ENCODE data around the gene SP2.

The SP2 gene

GRCh38 chr17:47969930-47970724 lies 74.1 kb downstream of the SP2 start:
- peak overlapping the region; percentile 95 for H3K4me3 Mint-ChIP-seq
- DNase-seq, result no peak
- H3K36me3 Mint-ChIP-seq (ENCODE audit: low read depth), result peaks cover 38% of the 10 kb centered on the region
- peaks cover 28% of the 10 kb centered on the region for H3K4me1 Mint-ChIP-seq (ENCODE audit: low read depth)
- peak overlapping the region; percentile 8 for H3K27ac Mint-ChIP-seq
- no peaks in the 10 kb centered on the region for H3K27me3 Mint-ChIP-seq
- no peaks in the 10 kb centered on the region for H3K9me3 Mint-ChIP-seq

- H3K9me3 Mint-ChIP-seq, result no peaks in the 10 kb centered on the region
- no peaks in the 10 kb centered on the region for H3K27me3 Mint-ChIP-seq
- peaks cover 28% of the 10 kb centered on the region for H3K4me1 Mint-ChIP-seq (ENCODE audit: low read depth)
- peak; percentile 99 for DNase-seq
- H3K27ac Mint-ChIP-seq, result peak within 1 kb of the TSS; percentile 95
- peaks cover 46% of the 10 kb centered on the region for H3K36me3 Mint-ChIP-seq (ENCODE audit: low read depth)
- H3K4me3 Mint-ChIP-seq, result peak within 1 kb of the TSS; percentile 95
Measured at GRCh38 chr17:47970725-47971499, 74.9 kb downstream of the SP2 start, which contains the start of gene CDK5RAP3. CDK5RAP3 (plus strand) TSS chr17:47971113; CDS start chr17:47971147, 34 bp downstream.

- no peak overlapping the region for H3K27ac Mint-ChIP-seq
- no peaks in the 10 kb centered on the region for H3K9me3 Mint-ChIP-seq
- H3K4me1 Mint-ChIP-seq (ENCODE audit: low read depth), result peaks cover 28% of the 10 kb centered on the region
- no peaks in the 10 kb centered on the region for H3K27me3 Mint-ChIP-seq
- peaks cover 73% of the 10 kb centered on the region for H3K36me3 Mint-ChIP-seq (ENCODE audit: low read depth)
- no peak overlapping the region for H3K4me3 Mint-ChIP-seq
- no peak for DNase-seq
Measured at GRCh38 chr17:47973541-47973940, 77.5 kb downstream of the SP2 start.

GRCh38 chr17:47975189-47975822 lies 79.3 kb downstream of the SP2 start:
- Mint-ChIP-seq H3K27ac (no peak overlapping the region), H3K36me3 (ENCODE audit: low read depth) (peaks cover 90% of the 10 kb centered on the region)

GRCh38 chr17:47975823-47976205 lies 79.8 kb downstream of the SP2 start:
- Mint-ChIP-seq H3K27ac (no peak overlapping the region), H3K4me1 (ENCODE audit: low read depth) (peaks cover 18% of the 10 kb centered on the region)

More at GRCh38 chr17:47975189-47975822, 79.3 kb downstream of the SP2 start:
- no peaks in the 10 kb centered on the region for H3K9me3 Mint-ChIP-seq
- DNase-seq, result no peak
- no peaks in the 10 kb centered on the region for H3K27me3 Mint-ChIP-seq
- no peak overlapping the region for H3K4me3 Mint-ChIP-seq
- peaks cover 21% of the 10 kb centered on the region for H3K4me1 Mint-ChIP-seq (ENCODE audit: low read depth)

GRCh38 chr17:47978324-47978723 lies 82.3 kb downstream of the SP2 start:
- Mint-ChIP-seq H3K4me3 (no peak overlapping the region), H3K4me1 (ENCODE audit: low read depth) (no peaks in the 10 kb centered on the region), H3K9me3 (no peaks in the 10 kb centered on the region), H3K36me3 (ENCODE audit: low read depth) (peaks cover 98% of the 10 kb centered on the region), H3K27me3 (no peaks in the 10 kb centered on the region), H3K27ac (no peak overlapping the region)
- peak; percentile 52 for DNase-seq

More at GRCh38 chr17:47975823-47976205, 79.8 kb downstream of the SP2 start:
- no peaks in the 10 kb centered on the region for H3K27me3 Mint-ChIP-seq
- no peaks in the 10 kb centered on the region for H3K9me3 Mint-ChIP-seq
- no peak overlapping the region for H3K4me3 Mint-ChIP-seq
- no peak for DNase-seq
- peaks cover 95% of the 10 kb centered on the region for H3K36me3 Mint-ChIP-seq (ENCODE audit: low read depth)
